ENCODE measurements around the gene LRIF1. TPM values are rescaled to one million over a fixed set of nuclear protein-coding genes. Genes with fewer than 3 reads are reported as not detected.
A peak's percentile ranks its signal among the peaks of the same experiment; 100 is the strongest.
"Not testable (repeated sequence)": the region's sequence is repeated elsewhere in the genome, so short reads cannot be mapped to it uniquely, and the experiment has no call there.

LRIF1 gene
- total RNA-seq, 4 donors from 2014 or later: 0.20 to 10.1 (median 7.6) TPM

GRCh38 chr1:110992329-110992728, 28.6 kb upstream of the LRIF1 start:
- DNase-seq; intact Hi-C loops (cut with DNase I; ENCODE audit: low total_unique reads); H3K36me3 ChIP-seq; H3K27ac ChIP-seq; H3K4me1 ChIP-seq; H3K4me3 ChIP-seq; H3K27me3 ChIP-seq; H3K9me3 ChIP-seq; in situ Hi-C loops (cut with MboI; ENCODE audit: low pct_ligation_motif_present in 1 of 4, low pct_unique_long_range_greater_than_20kb in 1 of 4, low sequenced_read_pairs in 3 of 4): not testable (repeated sequence)
- TF ChIP-seq CTCF (IDR thresholded peaks at IDR 0.05): peak in 1 of 5 experiments; percentile 27
- 13 to 17% methylated on average over 1 to 2 of the region's 2 CpGs for WGBS, 2 donors (ENCODE audit: low coverage in 1 of 2)

- 83 to 88% methylated on average over 1 of the region's 1 CpG for WGBS, 2 donors (ENCODE audit: low coverage in 1 of 2)
- in situ Hi-C loops (cut with MboI; ENCODE audit: low pct_ligation_motif_present in 1 of 4, low pct_unique_long_range_greater_than_20kb in 1 of 4, low sequenced_read_pairs in 3 of 4); H3K36me3 ChIP-seq; DNase-seq; H3K4me3 ChIP-seq; H3K4me1 ChIP-seq; intact Hi-C loops (cut with DNase I; ENCODE audit: low total_unique reads); H3K9me3 ChIP-seq; H3K27me3 ChIP-seq; H3K27ac ChIP-seq: not testable (repeated sequence)
Observed at GRCh38 chr1:110991295-110991694, 27.6 kb upstream of the LRIF1 start.

GRCh38 chr1:110990541-110990940, 26.8 kb upstream of the LRIF1 start:
- 71 to 78% methylated on average over 2 to 3 of the region's 3 CpGs for WGBS, 2 donors (ENCODE audit: low coverage in 1 of 2)
- in situ Hi-C loops (cut with MboI; ENCODE audit: low pct_ligation_motif_present in 1 of 4, low pct_unique_long_range_greater_than_20kb in 1 of 4, low sequenced_read_pairs in 3 of 4): no loop called here
- intact Hi-C loops (cut with DNase I; ENCODE audit: low total_unique reads): no loop called here

GRCh38 chr1:110986407-110986891, 22.7 kb upstream of the LRIF1 start:
- Histone ChIP-seq H3K27me3 (no peaks in the 10 kb centered on the region), H3K4me1 (no peaks in the 10 kb centered on the region), H3K27ac (no peak overlapping the region), H3K36me3 (no peaks in the 10 kb centered on the region), H3K4me3 (no peak overlapping the region), H3K9me3 (no peaks in the 10 kb centered on the region)
- intact Hi-C loops (cut with DNase I; ENCODE audit: low total_unique reads): no loop called here
- no peak for DNase-seq
- no peak for TF ChIP-seq POLR2A (IDR thresholded peaks at IDR 0.05)
- TF ChIP-seq EP300 (IDR thresholded peaks at IDR 0.05; ENCODE audit: low read depth): no peak
- TF ChIP-seq POLR2AphosphoS5 (IDR thresholded peaks at IDR 0.05): no peak
- TF ChIP-seq CTCF (IDR thresholded peaks at IDR 0.05): no peak
- in situ Hi-C loops (cut with MboI; ENCODE audit: low pct_ligation_motif_present in 1 of 4, low pct_unique_long_range_greater_than_20kb in 1 of 4, low sequenced_read_pairs in 3 of 4): no loop called here

More at GRCh38 chr1:110990541-110990940, 26.8 kb upstream of the LRIF1 start:
- Histone ChIP-seq H3K9me3 (no peaks in the 10 kb centered on the region), H3K27me3 (no peaks in the 10 kb centered on the region), H3K4me3 (no peak overlapping the region), H3K4me1 (no peaks in the 10 kb centered on the region), H3K36me3 (no peaks in the 10 kb centered on the region), H3K27ac (no peak overlapping the region)
- no peak for DNase-seq
- TF ChIP-seq POLR2AphosphoS5 (IDR thresholded peaks at IDR 0.05) (no peak), POLR2A (IDR thresholded peaks at IDR 0.05) (no peak), CTCF (IDR thresholded peaks at IDR 0.05) (no peak), EP300 (IDR thresholded peaks at IDR 0.05; ENCODE audit: low read depth) (no peak)

GRCh38 chr1:110982320-110982719, 18.6 kb upstream of the LRIF1 start:
- no peaks in the 10 kb centered on the region for H3K4me1 ChIP-seq
- H3K36me3 ChIP-seq: no peaks in the 10 kb centered on the region
- in situ Hi-C loops (cut with MboI; ENCODE audit: low pct_ligation_motif_present in 1 of 4, low pct_unique_long_range_greater_than_20kb in 1 of 4, low sequenced_read_pairs in 3 of 4) (no loop called here), intact Hi-C loops (cut with DNase I; ENCODE audit: low total_unique reads) (no loop called here)
- H3K4me3 ChIP-seq: no peak overlapping the region
- TF ChIP-seq CTCF (IDR thresholded peaks at IDR 0.05) (no peak), POLR2AphosphoS5 (IDR thresholded peaks at IDR 0.05) (no peak), POLR2A (IDR thresholded peaks at IDR 0.05) (no peak), EP300 (IDR thresholded peaks at IDR 0.05; ENCODE audit: low read depth) (no peak)
- H3K27ac ChIP-seq: no peak overlapping the region
- peaks cover 10% of the 10 kb centered on the region for H3K27me3 ChIP-seq
- H3K9me3 ChIP-seq: no peaks in the 10 kb centered on the region
- no peak for DNase-seq
- 67 to 81% methylated on average over 1 to 3 of the region's 3 CpGs for WGBS, 2 donors (ENCODE audit: low coverage in 1 of 2)

Measured in transverse colon (tissue), 4 donors.